GM12892 (cell line): ENCODE measurements around the gene TANC2.

ENCODE experiments used
- POLR2A ChIP-seq: IDR thresholded peaks from 2 replicates; pipeline ENCODE4 v1.6.1; 2011; ENCODE audit warnings: low read depth, low read length, control low read depth
- POLR2AphosphoS5 ChIP-seq: IDR thresholded peaks from 2 replicates; pipeline ENCODE4 v1.6.1; 2011; ENCODE audit warnings: low read depth, low read length, control low read depth

DNA sequence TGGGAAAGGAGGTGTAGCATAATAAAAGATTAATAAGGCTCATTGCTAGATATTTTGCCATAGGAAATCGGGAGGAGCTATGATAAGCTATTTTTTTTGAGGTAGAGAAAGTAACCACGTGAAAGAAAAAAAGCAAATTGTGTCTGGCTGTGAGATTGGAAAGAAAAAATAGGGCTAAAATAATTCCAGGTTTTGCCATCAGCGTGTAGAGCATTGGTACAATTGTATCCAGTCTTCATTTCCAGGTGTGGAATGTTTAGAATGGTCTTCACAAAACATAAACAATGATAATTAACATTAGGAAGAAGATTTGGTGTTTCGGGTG lies 1.1 kb downstream of the TANC2 start:
- TF ChIP-seq POLR2A (no peak), POLR2AphosphoS5 (no peak)
